ENCODE results near the gene IFI27.

Gene IFI27

DNA sequence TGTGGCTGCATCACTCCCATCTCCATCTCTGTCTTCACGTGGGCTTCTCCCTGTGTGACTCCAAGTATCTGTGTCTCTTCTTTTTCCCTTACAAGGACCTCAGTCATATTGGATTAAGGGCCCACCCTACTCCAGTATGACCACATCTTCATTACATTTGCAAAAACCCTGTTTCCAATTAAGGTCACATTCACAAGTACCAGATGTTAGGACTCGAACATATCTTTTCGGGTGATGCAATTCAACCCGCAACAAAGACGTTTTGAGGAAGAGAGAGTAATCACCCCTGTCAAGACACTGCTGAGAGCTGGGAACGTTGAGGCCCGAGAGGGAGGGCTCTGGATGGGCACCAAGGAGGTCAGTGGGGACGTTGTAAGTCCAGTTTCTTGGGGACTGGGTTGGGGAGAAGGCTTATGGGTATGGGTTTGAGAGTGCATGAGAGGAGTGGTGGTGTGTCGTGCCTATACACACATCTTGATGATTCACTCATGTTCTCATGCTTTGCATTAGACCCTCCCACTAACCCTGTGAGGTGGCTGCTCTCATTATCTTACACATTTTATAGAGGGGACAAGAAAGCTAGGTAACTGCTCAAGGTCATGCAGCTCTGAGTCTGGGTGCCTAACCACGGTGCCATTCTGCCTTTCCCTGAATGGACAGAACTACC, 12.1 kb upstream of the IFI27 start:
- no peak for TF ChIP-seq MYC (IDR thresholded peaks at IDR 0.05; ENCODE audit: low read depth, low read length)
- TF ChIP-seq, protein P1, sequence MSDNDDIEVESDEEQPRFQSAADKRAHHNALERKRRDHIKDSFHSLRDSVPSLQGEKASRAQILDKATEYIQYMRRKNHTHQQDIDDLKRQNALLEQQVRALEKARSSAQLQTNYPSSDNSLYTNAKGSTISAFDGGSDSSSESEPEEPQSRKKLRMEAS (IDR thresholded peaks at IDR 0.05; ENCODE audit: low read depth, low read length) = no peak
- TF ChIP-seq, protein P2, sequence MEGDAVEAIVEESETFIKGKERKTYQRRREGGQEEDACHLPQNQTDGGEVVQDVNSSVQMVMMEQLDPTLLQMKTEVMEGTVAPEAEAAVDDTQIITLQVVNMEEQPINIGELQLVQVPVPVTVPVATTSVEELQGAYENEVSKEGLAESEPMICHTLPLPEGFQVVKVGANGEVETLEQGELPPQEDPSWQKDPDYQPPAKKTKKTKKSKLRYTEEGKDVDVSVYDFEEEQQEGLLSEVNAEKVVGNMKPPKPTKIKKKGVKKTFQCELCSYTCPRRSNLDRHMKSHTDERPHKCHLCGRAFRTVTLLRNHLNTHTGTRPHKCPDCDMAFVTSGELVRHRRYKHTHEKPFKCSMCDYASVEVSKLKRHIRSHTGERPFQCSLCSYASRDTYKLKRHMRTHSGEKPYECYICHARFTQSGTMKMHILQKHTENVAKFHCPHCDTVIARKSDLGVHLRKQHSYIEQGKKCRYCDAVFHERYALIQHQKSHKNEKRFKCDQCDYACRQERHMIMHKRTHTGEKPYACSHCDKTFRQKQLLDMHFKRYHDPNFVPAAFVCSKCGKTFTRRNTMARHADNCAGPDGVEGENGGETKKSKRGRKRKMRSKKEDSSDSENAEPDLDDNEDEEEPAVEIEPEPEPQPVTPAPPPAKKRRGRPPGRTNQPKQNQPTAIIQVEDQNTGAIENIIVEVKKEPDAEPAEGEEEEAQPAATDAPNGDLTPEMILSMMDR (IDR thresholded peaks at IDR 0.05; ENCODE audit: low read depth, low read length) = no peak
- no peak for TF ChIP-seq POLR2A (IDR thresholded peaks at IDR 0.05; ENCODE audit: extremely low read depth, insufficient read length)
- H3K4me3 ChIP-seq (ENCODE audit: low read depth, low read length) = no peak overlapping the region
- DNase-seq (ENCODE audit: low read depth) = no peak

DNA sequence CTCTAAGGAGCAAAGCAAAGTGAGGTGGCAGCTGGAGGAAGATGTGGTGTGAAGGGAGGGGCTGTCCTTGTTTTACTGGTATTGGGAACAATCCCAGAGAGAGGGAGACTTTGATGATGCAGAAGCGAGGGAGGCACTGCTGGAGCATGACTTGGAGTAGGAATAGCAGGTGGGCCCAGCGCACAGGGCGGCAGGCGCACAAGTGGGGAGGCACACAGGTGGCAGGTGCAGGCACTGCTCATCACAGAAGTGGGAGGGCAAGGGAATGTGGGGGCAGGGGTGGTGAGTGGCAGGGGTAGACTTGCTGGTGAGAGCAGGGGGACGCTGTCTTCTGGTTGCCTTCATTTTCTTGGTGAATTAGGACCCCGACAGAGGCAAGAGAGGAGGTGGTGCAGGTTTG, 11.5 kb upstream of the IFI27 start:
- no peak overlapping the region for H3K4me3 ChIP-seq (ENCODE audit: low read depth, low read length)
- DNase-seq (ENCODE audit: low read depth) = no peak
- TF ChIP-seq, protein P1 (IDR thresholded peaks at IDR 0.05; ENCODE audit: low read depth, low read length) = no peak
- TF ChIP-seq MYC (IDR thresholded peaks at IDR 0.05; ENCODE audit: low read depth, low read length) (no peak), POLR2A (IDR thresholded peaks at IDR 0.05; ENCODE audit: extremely low read depth, insufficient read length) (no peak)
- TF ChIP-seq, protein P2 (IDR thresholded peaks at IDR 0.05; ENCODE audit: low read depth, low read length) = no peak

DNA sequence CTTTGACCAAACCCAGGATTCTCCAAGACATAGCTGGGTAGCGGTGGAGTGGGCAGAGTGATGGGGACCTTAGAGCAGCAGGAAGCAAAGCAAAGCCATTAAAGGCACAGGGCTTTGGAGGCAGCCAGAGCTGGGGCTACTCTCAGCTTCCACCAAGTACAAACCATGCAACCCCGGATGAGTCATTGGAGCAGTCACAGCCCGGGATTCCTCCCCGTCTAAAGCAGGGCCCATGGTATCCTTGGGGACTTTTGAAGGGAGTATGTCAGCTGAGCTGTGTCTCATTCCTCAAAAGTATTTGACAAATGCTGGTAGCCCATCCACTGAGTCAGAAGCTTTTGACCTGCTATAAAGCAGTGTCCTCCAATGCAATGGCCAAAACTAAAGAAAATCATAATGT, 9.7 kb upstream of the IFI27 start:
- TF ChIP-seq, protein P1 (IDR thresholded peaks at IDR 0.05; ENCODE audit: low read depth, low read length) = no peak
- no peak for DNase-seq (ENCODE audit: low read depth)
- H3K4me3 ChIP-seq (ENCODE audit: low read depth, low read length) = no peak overlapping the region

DNA sequence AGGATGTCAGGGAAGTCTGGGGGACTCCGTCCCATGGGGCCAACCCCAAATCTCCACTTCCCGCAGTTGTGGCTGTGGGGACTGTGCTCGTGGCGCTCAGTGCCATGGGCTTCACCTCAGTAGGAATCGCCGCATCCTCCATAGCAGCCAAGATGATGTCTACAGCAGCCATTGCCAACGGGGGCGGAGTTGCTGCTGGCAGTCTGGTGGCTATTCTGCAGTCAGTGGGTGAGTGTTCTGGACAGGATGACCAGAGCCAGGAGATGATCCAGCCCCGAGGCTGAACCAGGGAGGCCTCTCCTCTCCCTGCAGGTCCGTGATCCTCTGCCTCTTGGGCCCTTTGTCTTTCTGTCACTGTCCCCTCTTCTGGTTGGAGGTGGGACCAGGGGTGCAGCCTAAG, 8.8 kb upstream of the IFI27 start:
- TF ChIP-seq, protein P2 (IDR thresholded peaks at IDR 0.05; ENCODE audit: low read depth, low read length) = no peak
- TF ChIP-seq, protein P1 (IDR thresholded peaks at IDR 0.05; ENCODE audit: low read depth, low read length) = no peak
- DNase-seq (ENCODE audit: low read depth) = no peak
- no peak overlapping the region for H3K4me3 ChIP-seq (ENCODE audit: low read depth, low read length)

DNA sequence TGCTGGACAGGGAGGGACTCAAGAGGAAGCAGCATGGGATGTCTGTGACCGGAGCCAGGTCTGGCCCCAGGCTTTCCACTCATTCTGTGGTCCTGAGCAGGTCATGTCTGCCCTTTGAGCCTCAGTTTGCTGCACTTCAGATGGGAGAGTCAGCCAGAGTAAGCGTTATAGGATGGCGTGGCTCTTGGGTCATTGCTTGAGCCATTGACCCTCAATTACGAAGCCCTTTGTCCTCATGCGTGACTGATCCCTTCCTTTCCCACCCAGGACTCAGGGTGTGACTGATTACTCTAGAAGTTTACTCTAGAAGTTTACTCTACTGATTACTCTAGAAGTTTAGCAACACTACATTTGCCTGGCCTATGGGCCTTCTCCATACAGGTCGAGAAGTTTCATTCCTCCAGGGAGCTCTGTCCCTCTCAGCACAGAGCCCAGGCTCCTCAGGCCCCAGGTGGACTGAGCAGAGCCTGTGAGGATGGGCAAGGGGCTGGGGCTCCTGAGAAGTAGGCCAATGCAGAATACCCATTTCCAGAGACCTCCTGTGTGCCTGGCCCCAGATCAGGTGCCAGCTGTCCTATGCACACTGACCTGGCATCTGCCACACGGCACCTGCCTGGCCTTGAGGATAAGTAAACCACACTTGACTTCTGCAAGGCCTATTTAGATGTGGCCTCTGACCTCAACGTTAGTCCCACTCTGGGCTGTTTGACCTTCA, 7.6 kb upstream of the IFI27 start:
- no peak for DNase-seq (ENCODE audit: low read depth)
- TF ChIP-seq POLR2A (IDR thresholded peaks at IDR 0.05; ENCODE audit: extremely low read depth, insufficient read length) = no peak

DNA sequence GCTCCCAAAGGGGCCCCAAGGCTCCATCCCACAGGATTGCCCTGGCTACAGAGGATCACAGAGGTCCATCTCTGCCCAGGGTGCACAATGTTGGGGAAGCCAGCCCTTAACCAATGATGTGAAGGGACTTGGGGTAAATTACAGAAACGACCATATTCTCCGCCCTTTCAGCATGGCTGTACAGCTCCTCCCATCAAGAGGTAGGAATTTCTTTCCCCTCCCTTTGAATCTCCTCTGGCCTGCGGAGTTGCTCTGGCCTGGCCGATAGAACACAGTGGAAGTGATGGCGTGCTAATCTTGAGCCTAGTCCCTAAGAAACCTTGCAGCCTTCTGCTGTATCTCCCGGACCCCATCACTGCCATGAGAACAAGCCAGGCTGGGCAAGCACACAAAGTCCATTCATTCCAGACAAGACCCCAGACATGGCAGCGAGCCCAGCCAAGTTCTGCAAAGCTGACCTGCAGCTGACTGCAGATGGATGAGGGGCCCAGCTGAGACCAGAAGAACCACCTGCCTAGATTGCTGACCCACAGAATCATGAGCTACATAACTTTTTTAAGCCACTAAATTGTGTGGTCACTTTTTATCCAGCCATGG, 6.9 kb upstream of the IFI27 start:
- TF ChIP-seq, protein P2 (IDR thresholded peaks at IDR 0.05; ENCODE audit: low read depth, low read length) = no peak
- TF ChIP-seq, protein P1 (IDR thresholded peaks at IDR 0.05; ENCODE audit: low read depth, low read length) = no peak
- H3K4me3 ChIP-seq (ENCODE audit: low read depth, low read length) = no peak overlapping the region
- DNase-seq (ENCODE audit: low read depth) = no peak

More for the DNA sequence above, 7.6 kb upstream of the IFI27 start:
- no peak overlapping the region for H3K4me3 ChIP-seq (ENCODE audit: low read depth, low read length)
